Mucosa of stomach (tissue), 1 donor: ENCODE results near the gene MINAR1.

ENCODE experiments used
- H3K27me3 ChIP-seq: one replicate; pipeline ENCODE4 v1.7.0; 2013; ENCODE audit warnings: mild to moderate bottlenecking, low read length; ENCODE audit not compliant: control insufficient read depth, insufficient read depth
- H3K36me3 ChIP-seq: one replicate; pipeline ENCODE4 v1.7.0; 2013; ENCODE audit warnings: low read length; ENCODE audit not compliant: control insufficient read depth, insufficient read depth
- H3K4me1 ChIP-seq: one replicate; pipeline ENCODE4 v1.7.0; 2013; ENCODE audit warnings: mild to moderate bottlenecking, low read length; ENCODE audit not compliant: control insufficient read depth, insufficient read depth
- H3K4me3 ChIP-seq: one replicate; pipeline ENCODE4 v1.7.0; 2013; ENCODE audit warnings: low read length
- H3K9ac ChIP-seq: one replicate; pipeline ENCODE4 v1.7.0; 2013; ENCODE audit warnings: mild to moderate bottlenecking, low read length, moderate library complexity
- H3K9me3 ChIP-seq: one replicate; pipeline ENCODE4 v1.7.0; 2013; ENCODE audit warnings: mild to moderate bottlenecking, low read length, moderate library complexity; ENCODE audit not compliant: control insufficient read depth
- donor health status: Pancreatic carcinoma.

The MINAR1 gene

GRCh38 chr15:79436037-79436780 is 4.1 kb downstream of the MINAR1 start:
- Histone ChIP-seq H3K9ac (no peak overlapping the region), H3K4me3 (no peak overlapping the region), H3K27me3 (peaks cover 39% of the 10 kb centered on the region), H3K9me3 (no peaks in the 10 kb centered on the region), H3K36me3 (no peaks in the 10 kb centered on the region), H3K4me1 (peaks cover 5% of the 10 kb centered on the region)

GRCh38 chr15:79437275-79438000 is 5.3 kb downstream of the MINAR1 start:
- Histone ChIP-seq H3K4me1 (no peaks in the 10 kb centered on the region), H3K36me3 (no peaks in the 10 kb centered on the region), H3K4me3 (no peak overlapping the region), H3K27me3 (peaks cover 27% of the 10 kb centered on the region), H3K9ac (no peak overlapping the region), H3K9me3 (no peaks in the 10 kb centered on the region)

- Histone ChIP-seq H3K4me1 (no peaks in the 10 kb centered on the region), H3K27me3 (peaks cover 10% of the 10 kb centered on the region), H3K4me3 (no peak overlapping the region), H3K9ac (no peak overlapping the region), H3K9me3 (no peaks in the 10 kb centered on the region), H3K36me3 (no peaks in the 10 kb centered on the region)
These were observed 7.1 kb downstream of the MINAR1 start for GRCh38 chr15:79439236-79439635.

- H3K9me3 ChIP-seq = no peaks in the 10 kb centered on the region
- no peaks in the 10 kb centered on the region for H3K4me1 ChIP-seq
- no peak overlapping the region for H3K9ac ChIP-seq
- no peaks in the 10 kb centered on the region for H3K36me3 ChIP-seq
- H3K4me3 ChIP-seq = no peak overlapping the region
- peaks cover 1% of the 10 kb centered on the region for H3K27me3 ChIP-seq
These were observed 8.3 kb downstream of the MINAR1 start for GRCh38 chr15:79440355-79440908.

- no peaks in the 10 kb centered on the region for H3K4me1 ChIP-seq
- no peaks in the 10 kb centered on the region for H3K9me3 ChIP-seq
- H3K4me3 ChIP-seq = no peak overlapping the region
- H3K27me3 ChIP-seq = no peaks in the 10 kb centered on the region
- H3K36me3 ChIP-seq = no peaks in the 10 kb centered on the region
- H3K9ac ChIP-seq = no peak overlapping the region
These were observed 10.8 kb downstream of the MINAR1 start for GRCh38 chr15:79442911-79443310.

- H3K27me3 ChIP-seq = peaks cover 4% of the 10 kb centered on the region
- no peaks in the 10 kb centered on the region for H3K4me1 ChIP-seq
These were observed 14.9 kb downstream of the MINAR1 start for GRCh38 chr15:79447060-79447459.

GRCh38 chr15:79450648-79451047 is 18.5 kb downstream of the MINAR1 start:
- Histone ChIP-seq H3K9ac (no peak overlapping the region), H3K4me3 (no peak overlapping the region), H3K9me3 (no peaks in the 10 kb centered on the region), H3K36me3 (no peaks in the 10 kb centered on the region), H3K27me3 (peaks cover 4% of the 10 kb centered on the region), H3K4me1 (no peaks in the 10 kb centered on the region)

More at GRCh38 chr15:79447060-79447459, 14.9 kb downstream of the MINAR1 start:
- Histone ChIP-seq H3K9ac (no peak overlapping the region), H3K4me3 (no peak overlapping the region), H3K9me3 (no peaks in the 10 kb centered on the region), H3K36me3 (no peaks in the 10 kb centered on the region)

GRCh38 chr15:79451361-79451999 is 19.3 kb downstream of the MINAR1 start:
- Histone ChIP-seq H3K9ac (no peak overlapping the region), H3K4me3 (no peak overlapping the region), H3K36me3 (no peaks in the 10 kb centered on the region), H3K9me3 (no peaks in the 10 kb centered on the region), H3K4me1 (no peaks in the 10 kb centered on the region), H3K27me3 (peaks cover 4% of the 10 kb centered on the region)

GRCh38 chr15:79452244-79453051 is 20.3 kb downstream of the MINAR1 start:
- no peaks in the 10 kb centered on the region for H3K4me1 ChIP-seq
- no peak overlapping the region for H3K9ac ChIP-seq
- no peaks in the 10 kb centered on the region for H3K36me3 ChIP-seq
- no peaks in the 10 kb centered on the region for H3K9me3 ChIP-seq
- H3K4me3 ChIP-seq = no peak overlapping the region
- peaks cover 4% of the 10 kb centered on the region for H3K27me3 ChIP-seq

GRCh38 chr15:79453446-79453845 is 21.3 kb downstream of the MINAR1 start:
- H3K9me3 ChIP-seq = no peaks in the 10 kb centered on the region
- H3K27me3 ChIP-seq = peaks cover 4% of the 10 kb centered on the region
- H3K9ac ChIP-seq = no peak overlapping the region
- H3K4me1 ChIP-seq = no peaks in the 10 kb centered on the region
- no peak overlapping the region for H3K4me3 ChIP-seq
- H3K36me3 ChIP-seq = no peaks in the 10 kb centered on the region

GRCh38 chr15:79454063-79454462 is 21.9 kb downstream of the MINAR1 start:
- no peaks in the 10 kb centered on the region for H3K36me3 ChIP-seq
- H3K9me3 ChIP-seq = no peaks in the 10 kb centered on the region
- H3K4me1 ChIP-seq = no peaks in the 10 kb centered on the region

More at GRCh38 chr15:79454063-79454462, 21.9 kb downstream of the MINAR1 start:
- Histone ChIP-seq H3K9ac (no peak overlapping the region), H3K27me3 (peaks cover 4% of the 10 kb centered on the region), H3K4me3 (no peak overlapping the region)
